Tibial nerve (tissue), 4 donors: ENCODE results near the gene LTN1. TPM values are rescaled to one million over a fixed set of nuclear protein-coding genes. Genes with fewer than 3 reads are reported as not detected.

Experiments used
- DNase-seq, 2 donors: peaks; one replicate each; pipeline ENCODE4 v3.0.0-alpha.2; 2019; ENCODE audit warnings: low spot score in 2 of 2
- H3K27ac ChIP-seq, 4 donors: fragments of 200-600 bp; sonication (generic) in 3 of 4; one replicate each; pipeline ENCODE4 v1.5.1; 2017 to 2019; ENCODE audit warnings: mild to moderate bottlenecking in 1 of 4
- H3K27me3 ChIP-seq, 2 donors: fragments of 200-600 bp; sonication (generic) in 1 of 2; one replicate each; pipeline versions ENCODE4 v1.5.1 to v1.6.0; 2017 to 2019
- H3K36me3 ChIP-seq, 3 donors: fragments of 200-600 bp; sonication (generic); one replicate each; pipeline ENCODE4 v1.5.1; 2018 to 2019
- H3K4me1 ChIP-seq, 4 donors: fragments of 200-600 bp; sonication (generic) in 3 of 4; one replicate each; pipeline ENCODE4 v1.5.1; 2017 to 2019
- H3K4me3 ChIP-seq, 4 donors: fragments of 200-600 bp; sonication (generic) in 3 of 4; one replicate each; pipeline ENCODE4 v1.5.1; 2017 to 2019; ENCODE audit warnings: mild to moderate bottlenecking in 1 of 4, moderate library complexity in 1 of 4
- H3K9me3 ChIP-seq, 4 donors: fragments of 200-600 bp; sonication (generic) in 3 of 4; one replicate each; pipeline ENCODE4 v1.5.1; 2017 to 2019
- CTCF ChIP-seq, 5 experiments: fragments of 200-600 bp in 3 of 5; fragments of 450-650 bp in 2 of 5; sonication (generic) in 3 of 5; IDR thresholded peaks; one replicate each; pipeline ENCODE4 v1.5.1; 2016 to 2019; ENCODE audit warnings: antibody characterized with exemption in 5 of 5, mild to moderate bottlenecking in 3 of 5, moderate library complexity in 2 of 5
- EP300 ChIP-seq, 2 donors: sonication (generic); formaldehyde crosslinking; IDR thresholded peaks; one replicate each; pipeline ENCODE4 v1.6.1; 2017; ENCODE audit warnings: antibody characterized with exemption in 2 of 2, mild to moderate bottlenecking in 1 of 2
- POLR2A ChIP-seq, 2 donors: fragments of 450-650 bp; IDR thresholded peaks; one replicate each; pipeline ENCODE4 v1.6.1; 2017; ENCODE audit warnings: antibody characterized with exemption in 2 of 2, mild to moderate bottlenecking in 2 of 2, moderate library complexity in 2 of 2
- WGBS, 2 donors: methylation state at CpG; one replicate each; pipeline ENCODE4 v1.1.5; 2018; 5-methylcytosine and 5-hydroxymethylcytosine counted together
- total RNA-seq, 4 donors: library from RNA; depleted of rRNA; stranded (reverse); fragments of >200 nt; gene quantifications; one replicate each; pipeline ENCODE4 v1.1.0, GENCODE V29; 2016

Gene LTN1
- total RNA-seq, 4 donors from 2014 or later: 25.2 to 45.4 (median 29.4) TPM

GRCh38 chr21:28883931-28884330, 108.7 kb downstream of the LTN1 start:
- H3K4me3 ChIP-seq: peak overlapping the region in 3 of 4 donors; percentile 61 to 69 (median 66)
- H3K27ac ChIP-seq: peak overlapping the region; percentile 91 to 94 (median 92)
- H3K27me3 ChIP-seq: no peaks in the 10 kb centered on the region
- peaks cover 0 to 31% (median 3%) of the 10 kb centered on the region in 3 donors for H3K36me3 ChIP-seq
- no peaks in the 10 kb centered on the region for H3K9me3 ChIP-seq
- DNase-seq: no peak
- no peak for TF ChIP-seq CTCF (IDR thresholded peaks at IDR 0.05)
- TF ChIP-seq EP300 (IDR thresholded peaks at IDR 0.05): no peak
- no peak for TF ChIP-seq POLR2A (IDR thresholded peaks at IDR 0.05)
- H3K4me1 ChIP-seq: peaks cover 0 to 25% (median 7%) of the 10 kb centered on the region in 4 donors

- no peak for DNase-seq
- Histone ChIP-seq H3K4me3 (no peak overlapping the region), H3K4me1 (peaks cover 0 to 25% (median 7%) of the 10 kb centered on the region in 4 donors), H3K27me3 (no peaks in the 10 kb centered on the region), H3K27ac (no peak overlapping the region), H3K36me3 (peaks cover 3 to 40% (median 4%) of the 10 kb centered on the region in 3 donors), H3K9me3 (no peaks in the 10 kb centered on the region)
- TF ChIP-seq EP300 (IDR thresholded peaks at IDR 0.05) (no peak), POLR2A (IDR thresholded peaks at IDR 0.05) (no peak), CTCF (IDR thresholded peaks at IDR 0.05) (no peak)
- whole genome bisulfite sequencing, 2 donors: 46 to 47% methylated on average over 2 of the region's 2 CpGs
Measured at GRCh38 chr21:28882345-28882744, 110.3 kb downstream of the LTN1 start.

Other genes with a start within 250 kb of the LTN1 start
- gene RWDD2B, start 26.5 kb upstream of the LTN1 start, total RNA-seq: 10 to 100 TPM in 2 of 4 donors, 1 to 10 TPM in 2; 7.2 to 14.6 (median 9.9) TPM
- gene USP16, start 31.8 kb upstream of the LTN1 start, total RNA-seq: 10 to 100 TPM; 29.2 to 43.1 (median 33.8) TPM
- gene CCT8, start 80.8 kb upstream of the LTN1 start, total RNA-seq: 10 to 100 TPM; 49.6 to 90.0 (median 63.5) TPM
- gene MAP3K7CL, start 137.8 kb upstream of the LTN1 start, total RNA-seq: 1 to 10 TPM; 2.8 to 9.2 (median 5.4) TPM